GM12891 (cell line): ENCODE data around the gene TRAFD1.

Experiments used
- POLR2A ChIP-seq: IDR thresholded peaks from 2 replicates; pipeline ENCODE4 v1.6.1; 2011; ENCODE audit warnings: low read depth, low read length, control low read depth
- POLR2AphosphoS5 ChIP-seq: IDR thresholded peaks from 2 replicates; pipeline ENCODE4 v1.6.1; 2011; ENCODE audit warnings: low read depth, low read length, control low read depth
- POU2F2 ChIP-seq: IDR thresholded peaks from 2 replicates; pipeline ENCODE4 v1.6.1; 2011; ENCODE audit warnings: low read depth, mild to moderate bottlenecking, control low read depth, low read length, moderate library complexity
- SPI1 ChIP-seq: IDR thresholded peaks from 2 replicates; pipeline ENCODE4 v1.6.1; 2011; ENCODE audit warnings: low read depth, low read length, control low read depth
- TAF1 ChIP-seq: IDR thresholded peaks from 2 replicates; pipeline ENCODE4 v1.6.1; 2011; ENCODE audit warnings: low read depth, low read length, control low read depth

GRCh38 chr12:112159146-112159541 is 33.8 kb downstream of the TRAFD1 start:
- no peak for TF ChIP-seq POLR2AphosphoS5
- TF ChIP-seq POLR2A: no peak
- TF ChIP-seq TAF1: no peak
- TF ChIP-seq POU2F2: no peak
- no peak for TF ChIP-seq SPI1
